GM23338 (cell line): ENCODE data around the gene FAM81B.

Experiments used
- CREB1 ChIP-seq: fragments of 250-450 bp; sonication (Bioruptor Pico); IDR thresholded peaks from 2 replicates; pipeline ENCODE4 v1.5.0; 2020; ENCODE audit warnings: low read depth, mild to moderate bottlenecking, moderate library complexity
- EZH2 ChIP-seq: fragments of 200-600 bp; sonication (generic); IDR thresholded peaks from one replicate; pipeline ENCODE4 v1.8.0; 2017; ENCODE audit warnings: antibody characterized with exemption, mild to moderate bottlenecking, low read depth; ENCODE audit not compliant: unreplicated experiment
- EZH2phosphoT487 ChIP-seq: fragments of 200-600 bp; sonication (generic); IDR thresholded peaks from one replicate; pipeline ENCODE4 v1.8.1; 2018; ENCODE audit warnings: antibody characterized with exemption; ENCODE audit not compliant: unreplicated experiment
- JUNB ChIP-seq: IDR thresholded peaks from one replicate; pipeline ENCODE4 v1.6.1; 2016; ENCODE audit warnings: antibody characterized with exemption; ENCODE audit not compliant: unreplicated experiment
- POLR2AphosphoS5 ChIP-seq: IDR thresholded peaks from 2 replicates; pipeline ENCODE4 v1.6.1; 2016; ENCODE audit warnings: antibody characterized with exemption, low read depth
- ZNF114 ChIP-seq: fragments of 250-450 bp; sonication (Bioruptor Pico); IDR thresholded peaks from 2 replicates; pipeline ENCODE4 v1.5.0; 2020; ENCODE audit warnings: mild to moderate bottlenecking, moderate library complexity
- ZNF331 ChIP-seq: fragments of 250-450 bp; sonication (Bioruptor Pico); IDR thresholded peaks from 2 replicates; pipeline ENCODE4 v1.5.0; 2020; ENCODE audit warnings: low read depth, mild to moderate bottlenecking, moderate library complexity
- TF ChIP-seq, protein P1 (sequence below), 2 experiments: fragments of 200-600 bp in 1 of 2; sonication (generic) in 1 of 2; conservative IDR thresholded peaks; 2 replicates each; pipeline versions ENCODE4 v1.5.1 to v1.6.1; 2016 to 2017; ENCODE audit warnings: antibody characterized with exemption in 2 of 2, low read depth in 2 of 2, mild to moderate bottlenecking in 2 of 2, moderate library complexity in 1 of 2
- TF ChIP-seq, protein P2 (sequence below): IDR thresholded peaks from one replicate; pipeline ENCODE4 v1.6.1; 2018; ENCODE audit warnings: antibody characterized with exemption; ENCODE audit not compliant: unreplicated experiment

DNA sequence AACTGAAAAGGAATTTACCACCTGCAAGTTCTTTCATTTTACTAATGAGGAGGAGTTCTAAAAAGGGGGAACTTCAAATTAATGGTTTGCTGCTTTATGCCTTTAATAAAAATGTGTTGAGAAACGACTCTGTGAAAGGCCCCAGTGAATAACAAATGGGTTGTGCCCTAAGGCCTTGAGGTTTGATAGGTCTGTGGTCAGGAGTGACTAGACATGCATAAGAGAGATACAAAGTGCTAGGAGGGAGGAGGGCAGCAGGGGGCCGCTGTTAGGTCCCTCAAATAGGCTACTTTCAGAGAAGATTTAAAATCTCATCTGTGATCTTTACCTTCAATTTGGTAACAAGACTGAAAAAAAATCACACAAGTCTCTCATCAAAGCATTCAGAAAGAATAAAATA lies 58.3 kb downstream of the FAM81B start:
- TF ChIP-seq POLR2AphosphoS5, result no peak
- TF ChIP-seq, protein P1, sequence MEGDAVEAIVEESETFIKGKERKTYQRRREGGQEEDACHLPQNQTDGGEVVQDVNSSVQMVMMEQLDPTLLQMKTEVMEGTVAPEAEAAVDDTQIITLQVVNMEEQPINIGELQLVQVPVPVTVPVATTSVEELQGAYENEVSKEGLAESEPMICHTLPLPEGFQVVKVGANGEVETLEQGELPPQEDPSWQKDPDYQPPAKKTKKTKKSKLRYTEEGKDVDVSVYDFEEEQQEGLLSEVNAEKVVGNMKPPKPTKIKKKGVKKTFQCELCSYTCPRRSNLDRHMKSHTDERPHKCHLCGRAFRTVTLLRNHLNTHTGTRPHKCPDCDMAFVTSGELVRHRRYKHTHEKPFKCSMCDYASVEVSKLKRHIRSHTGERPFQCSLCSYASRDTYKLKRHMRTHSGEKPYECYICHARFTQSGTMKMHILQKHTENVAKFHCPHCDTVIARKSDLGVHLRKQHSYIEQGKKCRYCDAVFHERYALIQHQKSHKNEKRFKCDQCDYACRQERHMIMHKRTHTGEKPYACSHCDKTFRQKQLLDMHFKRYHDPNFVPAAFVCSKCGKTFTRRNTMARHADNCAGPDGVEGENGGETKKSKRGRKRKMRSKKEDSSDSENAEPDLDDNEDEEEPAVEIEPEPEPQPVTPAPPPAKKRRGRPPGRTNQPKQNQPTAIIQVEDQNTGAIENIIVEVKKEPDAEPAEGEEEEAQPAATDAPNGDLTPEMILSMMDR (conservative IDR thresholded peaks at IDR 0.05; ENCODE audit: low read depth in 2 of 2), result no peak
- no peak for TF ChIP-seq EZH2
- no peak for TF ChIP-seq JUNB
- TF ChIP-seq EZH2phosphoT487, result no peak
- TF ChIP-seq, protein P2, sequence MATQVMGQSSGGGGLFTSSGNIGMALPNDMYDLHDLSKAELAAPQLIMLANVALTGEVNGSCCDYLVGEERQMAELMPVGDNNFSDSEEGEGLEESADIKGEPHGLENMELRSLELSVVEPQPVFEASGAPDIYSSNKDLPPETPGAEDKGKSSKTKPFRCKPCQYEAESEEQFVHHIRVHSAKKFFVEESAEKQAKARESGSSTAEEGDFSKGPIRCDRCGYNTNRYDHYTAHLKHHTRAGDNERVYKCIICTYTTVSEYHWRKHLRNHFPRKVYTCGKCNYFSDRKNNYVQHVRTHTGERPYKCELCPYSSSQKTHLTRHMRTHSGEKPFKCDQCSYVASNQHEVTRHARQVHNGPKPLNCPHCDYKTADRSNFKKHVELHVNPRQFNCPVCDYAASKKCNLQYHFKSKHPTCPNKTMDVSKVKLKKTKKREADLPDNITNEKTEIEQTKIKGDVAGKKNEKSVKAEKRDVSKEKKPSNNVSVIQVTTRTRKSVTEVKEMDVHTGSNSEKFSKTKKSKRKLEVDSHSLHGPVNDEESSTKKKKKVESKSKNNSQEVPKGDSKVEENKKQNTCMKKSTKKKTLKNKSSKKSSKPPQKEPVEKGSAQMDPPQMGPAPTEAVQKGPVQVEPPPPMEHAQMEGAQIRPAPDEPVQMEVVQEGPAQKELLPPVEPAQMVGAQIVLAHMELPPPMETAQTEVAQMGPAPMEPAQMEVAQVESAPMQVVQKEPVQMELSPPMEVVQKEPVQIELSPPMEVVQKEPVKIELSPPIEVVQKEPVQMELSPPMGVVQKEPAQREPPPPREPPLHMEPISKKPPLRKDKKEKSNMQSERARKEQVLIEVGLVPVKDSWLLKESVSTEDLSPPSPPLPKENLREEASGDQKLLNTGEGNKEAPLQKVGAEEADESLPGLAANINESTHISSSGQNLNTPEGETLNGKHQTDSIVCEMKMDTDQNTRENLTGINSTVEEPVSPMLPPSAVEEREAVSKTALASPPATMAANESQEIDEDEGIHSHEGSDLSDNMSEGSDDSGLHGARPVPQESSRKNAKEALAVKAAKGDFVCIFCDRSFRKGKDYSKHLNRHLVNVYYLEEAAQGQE, result no peak
- TF ChIP-seq ZNF114 (CRISPR knock-in tag), result no peak
- TF ChIP-seq CREB1 (CRISPR knock-in tag), result no peak
- no peak for TF ChIP-seq ZNF331 (CRISPR knock-in tag)
